ENCODE data around the gene MEI4. TPM values are rescaled to one million over a fixed set of nuclear protein-coding genes. Genes with fewer than 3 reads are reported as not detected.

Gene MEI4
- total and polyA plus RNA-seq, 2 of the 13 experiments (the other 11 are each of a cell fraction or from before 2014, with no cell fraction given) = not detected

- Histone ChIP-seq H3K9me3 (ENCODE audit: low read length) (no peaks in the 10 kb centered on the region), H3K36me3 (replicated peaks in 1 of 2; ENCODE audit: control insufficient read depth in 1 of 2, insufficient read depth in 2 of 2, low read length in 2 of 2) (no peaks in the 10 kb centered on the region), H3K79me2 (ENCODE audit: insufficient read depth, low read length) (no peaks in the 10 kb centered on the region), H4K20me1 (ENCODE audit: insufficient read depth, low read length) (no peaks in the 10 kb centered on the region), H3K9ac (ENCODE audit: insufficient read depth, low read depth, low read length) (no peak overlapping the region), H3K4me3 (replicated peaks in 1 of 3; ENCODE audit: insufficient read depth in 1 of 3, low read depth in 2 of 3, low read length in 3 of 3) (no peak overlapping the region), H2AFZ (ENCODE audit: low read length) (no peak overlapping the region), H3K27ac (ENCODE audit: extremely low read length, insufficient read depth, low read length) (no peak overlapping the region), H3K4me1 (ENCODE audit: insufficient read depth, low read length) (no peaks in the 10 kb centered on the region), H3K4me2 (ENCODE audit: low read depth, low read length) (no peak overlapping the region), H3K27me3 (ENCODE audit: control insufficient read depth in 1 of 2, insufficient read depth in 2 of 2, low read length in 2 of 2) (no peaks in the 10 kb centered on the region)
- ATAC-seq = no peak
- no TSS peak for BruUV-seq (replicated peaks)
- in situ Hi-C loops (cut with HindIII; ENCODE audit: extremely low pct_ligation_motif_present, low pct_unique_long_range_greater_than_20kb) (no loop called here), intact Hi-C loops (cut with micrococcal nuclease; ENCODE audit: unreplicated experiment) (loop anchor here (10.0 kb wide), 1 partner anchor 1648 kb away; no protein-coding TSS in a partner anchor)
- ChIA-PET POLR2A (no interaction called here), CTCF (ENCODE audit: low intra/inter-chr PET ratio, low total read pairs) (no interaction called here)
- 0% methylated on average over 2 of the region's 2 CpGs for WGBS (ENCODE audit: low lambda C conversion rate)
- TF ChIP-seq SOX13 (IDR thresholded peaks at IDR 0.05) (no peak), SOX13 (CRISPR knock-in tag; conservative IDR thresholded peaks at IDR 0.05 in 1 of 2, IDR thresholded peaks at IDR 0.05 in 1 of 2) (no peak), DR1 (CRISPR knock-in tag; IDR thresholded peaks at IDR 0.05) (no peak), ZNF766 (CRISPR knock-in tag; IDR thresholded peaks at IDR 0.05; ENCODE audit: borderline replicate concordance) (no peak), ARID5B (CRISPR knock-in tag; IDR thresholded peaks at IDR 0.05) (no peak), ZNF546 (CRISPR knock-in tag; conservative IDR thresholded peaks at IDR 0.05) (no peak), ZNF101 (CRISPR knock-in tag; IDR thresholded peaks at IDR 0.05; ENCODE audit: borderline replicate concordance, low read depth) (no peak)
- no peak for FAIRE-seq
- no peak for DNase-seq (ENCODE audit: low spot score)
These were observed 34.1 kb downstream of the MEI4 start for GRCh38 chr6:77686931-77687330.

Data from HepG2 (cell line).